GM21529 (cell line): ENCODE data around the gene FECH.
"Not testable (repeated sequence)": the region's sequence is repeated elsewhere in the genome, so short reads cannot be mapped to it uniquely, and the experiment has no call there.

Source experiments
- ATAC-seq: cut with Tn5 transposase; IDR thresholded peaks from one replicate; pipeline ENCODE4 v1.9.1; 2021; ENCODE audit not compliant: unreplicated experiment

FECH gene, protein sequence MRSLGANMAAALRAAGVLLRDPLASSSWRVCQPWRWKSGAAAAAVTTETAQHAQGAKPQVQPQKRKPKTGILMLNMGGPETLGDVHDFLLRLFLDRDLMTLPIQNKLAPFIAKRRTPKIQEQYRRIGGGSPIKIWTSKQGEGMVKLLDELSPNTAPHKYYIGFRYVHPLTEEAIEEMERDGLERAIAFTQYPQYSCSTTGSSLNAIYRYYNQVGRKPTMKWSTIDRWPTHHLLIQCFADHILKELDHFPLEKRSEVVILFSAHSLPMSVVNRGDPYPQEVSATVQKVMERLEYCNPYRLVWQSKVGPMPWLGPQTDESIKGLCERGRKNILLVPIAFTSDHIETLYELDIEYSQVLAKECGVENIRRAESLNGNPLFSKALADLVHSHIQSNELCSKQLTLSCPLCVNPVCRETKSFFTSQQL

GRCh38 chr18:57586251-57587049, at the start of gene FECH:
FECH (minus strand) TSS chr18:57586702; CDS start chr18:57586620, 82 bp downstream.
- peak; percentile 90 for ATAC-seq

GRCh38 chr18:57635003-57635822, 48.7 kb upstream of the FECH start:
- ATAC-seq: no peak

DNA sequence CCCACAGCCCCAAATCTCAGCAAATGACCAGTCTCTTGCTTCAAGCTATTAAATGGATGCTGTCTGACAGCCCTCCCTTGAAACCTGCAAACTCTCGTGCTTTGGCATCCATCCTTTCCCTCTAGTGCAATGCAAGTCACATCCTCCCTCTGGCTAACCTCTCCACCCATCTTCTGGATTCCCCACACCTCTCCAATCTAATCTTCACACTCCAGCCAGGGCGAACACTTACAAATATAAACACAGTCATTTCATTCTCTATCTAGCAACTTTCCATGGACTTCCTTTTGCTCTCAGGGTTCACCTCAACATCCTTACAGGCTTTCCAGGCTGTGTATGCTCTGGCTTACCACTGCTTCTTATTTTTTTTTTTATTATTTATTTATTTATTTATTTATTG, 45.2 kb upstream of the FECH start:
- ATAC-seq: no peak

DNA sequence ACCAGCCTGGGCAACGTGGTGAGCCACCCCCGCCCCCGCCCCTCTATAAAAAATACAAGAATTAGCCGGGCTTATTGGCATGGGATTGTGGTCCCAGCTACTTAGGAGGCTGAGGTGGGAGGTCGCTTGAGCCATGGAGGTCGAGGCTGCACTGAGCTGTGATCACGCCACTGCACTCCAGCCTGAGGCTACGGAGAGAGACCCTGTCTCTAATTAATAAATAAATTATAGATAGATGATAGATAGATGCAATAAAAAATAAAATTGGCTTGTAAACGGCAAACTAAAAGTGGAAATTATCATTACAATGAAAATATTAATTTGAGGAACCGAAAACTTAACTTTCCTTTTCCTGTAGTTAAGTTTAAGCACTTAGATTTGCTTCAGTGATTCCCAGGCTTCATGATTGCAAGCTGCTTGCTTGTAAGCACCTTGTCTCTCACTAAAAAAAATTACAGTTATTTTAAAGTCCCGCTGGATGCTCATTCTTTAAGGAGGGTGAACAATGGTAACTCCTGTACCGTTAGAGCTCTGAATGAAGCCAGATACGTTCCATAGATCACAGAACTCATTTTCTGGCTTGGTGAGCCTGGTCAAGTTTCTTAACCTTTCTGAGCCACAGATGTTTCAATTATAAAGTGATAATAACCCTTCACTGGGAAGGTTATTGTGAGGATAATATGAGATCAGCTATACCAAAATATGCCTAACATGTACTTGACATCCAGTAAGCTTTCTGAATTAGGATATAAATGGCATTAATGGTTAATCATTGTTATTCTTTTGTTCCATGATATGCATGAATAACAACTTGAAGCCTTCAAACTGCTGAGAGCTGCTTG, 44.5 kb upstream of the FECH start:
- ATAC-seq: peak; percentile 42

GRCh38 chr18:57630002-57630753, 43.7 kb upstream of the FECH start:
- peak; percentile 93 for ATAC-seq

- ATAC-seq: no peak
Observed at GRCh38 chr18:57629422-57629821, 42.9 kb upstream of the FECH start.

GRCh38 chr18:57627488-57627887, 41.0 kb upstream of the FECH start:
- ATAC-seq: no peak

- ATAC-seq: no peak
Observed at GRCh38 chr18:57624988-57625387, 38.5 kb upstream of the FECH start.

DNA sequence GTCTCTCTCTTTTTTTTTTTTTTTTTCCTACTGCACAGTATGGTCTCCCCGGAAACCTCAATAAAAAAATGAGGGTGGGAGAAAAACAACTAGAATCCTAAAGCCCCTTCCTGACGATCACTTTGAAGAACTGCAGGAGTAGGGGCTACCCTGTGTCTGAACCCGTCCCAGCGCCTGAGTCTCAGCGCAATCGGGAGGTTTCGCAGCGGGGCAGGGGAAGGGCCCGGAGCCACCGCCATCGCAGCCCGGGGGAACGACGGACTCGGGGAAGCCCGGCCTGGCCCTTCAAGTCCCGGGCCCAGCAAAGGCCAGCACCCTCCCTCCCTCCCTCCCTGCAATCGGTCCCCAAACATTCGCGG, 34.7 kb upstream of the FECH start:
- peak; percentile 18 for ATAC-seq

GRCh38 chr18:57619876-57620275, 33.4 kb upstream of the FECH start:
- no peak for ATAC-seq

DNA sequence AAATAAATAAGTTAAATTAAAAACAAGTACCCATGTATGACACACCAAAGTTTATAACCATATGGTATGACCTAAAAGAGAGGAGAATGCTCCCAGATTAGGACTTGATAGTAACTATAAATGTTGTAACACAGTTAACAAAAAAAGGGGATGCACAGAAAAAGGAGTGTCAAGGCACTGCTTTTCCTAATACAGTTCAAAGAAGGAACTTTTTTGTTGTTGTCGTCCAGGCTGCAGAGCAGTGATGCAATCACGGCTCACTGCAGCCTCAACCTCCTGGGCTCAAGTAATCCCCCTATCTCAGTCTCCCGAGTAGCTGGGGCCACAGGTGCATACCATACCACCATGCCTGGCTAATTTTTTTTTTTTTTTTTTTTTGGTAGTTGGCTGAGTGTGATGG, 32.4 kb upstream of the FECH start:
- ATAC-seq: no peak

DNA sequence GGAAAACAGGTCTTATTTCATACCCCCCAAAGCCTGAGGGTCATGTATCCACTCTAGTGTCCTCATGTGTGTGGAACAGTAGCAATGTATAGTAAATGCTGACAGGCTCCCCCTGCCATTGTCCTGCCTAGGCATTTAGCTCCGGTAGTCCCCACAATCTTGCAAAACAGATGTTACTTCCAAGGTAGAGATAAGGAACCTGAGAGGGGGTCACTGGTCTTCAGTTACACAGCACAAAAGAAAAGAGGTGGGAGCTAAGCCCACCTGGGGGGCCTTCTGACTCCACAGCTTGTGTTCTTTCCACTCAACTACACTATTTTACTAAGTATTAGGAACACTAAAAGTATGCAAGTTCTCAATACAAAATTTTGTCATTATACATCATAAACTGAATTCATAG, 17.4 kb upstream of the FECH start:
- no peak for ATAC-seq

GRCh38 chr18:57595347-57595746, 8.8 kb upstream of the FECH start:
- no peak for ATAC-seq

GRCh38 chr18:57592716-57593115, 6.2 kb upstream of the FECH start:
- not testable (repeated sequence) for ATAC-seq

DNA sequence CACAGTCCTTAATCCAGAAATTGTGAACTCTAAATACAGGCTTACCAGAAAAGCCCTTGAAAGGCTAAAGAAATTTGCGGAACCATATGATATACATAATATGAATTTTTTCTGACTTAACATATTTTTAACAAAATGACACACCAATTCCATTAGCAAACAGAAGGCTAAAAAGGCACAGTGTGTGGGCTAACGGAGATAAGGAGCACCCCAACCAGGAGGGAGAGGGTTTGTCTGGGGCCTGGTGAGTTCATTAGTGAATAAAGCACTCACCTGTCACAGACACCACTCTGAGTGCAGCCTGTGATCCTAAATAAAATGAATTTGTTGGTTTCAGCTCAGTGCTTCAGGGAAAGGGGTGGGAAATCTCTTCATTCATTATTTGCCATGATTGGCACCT, 2.7 kb upstream of the FECH start:
- no peak for ATAC-seq

- no peak for ATAC-seq
Observed at GRCh38 chr18:57587098-57587661, 678 bp upstream of the FECH start.

GRCh38 chr18:57585855-57586250, 649 bp downstream of the FECH start:
- no peak for ATAC-seq

DNA sequence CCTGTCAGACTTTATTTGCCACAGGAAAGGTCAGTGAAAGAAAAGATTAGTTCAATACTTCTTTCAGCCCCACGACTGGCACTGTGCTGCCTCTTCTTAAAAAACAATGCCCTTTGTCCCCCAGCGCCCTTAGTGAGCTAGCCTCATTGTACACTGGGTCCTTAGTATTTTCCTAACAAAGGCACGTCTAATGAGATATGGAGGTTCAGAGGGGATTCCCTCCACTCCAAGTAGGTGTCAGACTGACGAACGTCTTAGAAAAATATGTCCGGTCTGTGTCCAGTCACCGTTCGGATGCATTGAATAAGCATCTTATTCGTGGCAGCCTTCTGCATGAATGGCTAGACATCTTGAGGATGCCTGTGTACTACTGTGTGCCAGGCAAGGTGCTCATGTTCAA, 1.1 kb downstream of the FECH start:
- no peak for ATAC-seq

- ATAC-seq: no peak
Observed at GRCh38 chr18:57584444-57584843, 2.1 kb downstream of the FECH start.
